GM23338 (cell line): Measurements from ENCODE around the gene KCNH5. TPM values are rescaled to one million over a fixed set of nuclear protein-coding genes. Genes with fewer than 3 reads are reported as not detected.

Source experiments
- ATAC-seq: fragments of 200-7000 bp; cut with Tn5 transposase; 3 replicates; pipeline ENCODE4 v1.9.1; 2020
- DNase-seq: peaks from one replicate; pipeline ENCODE4 v3.0.0-alpha.2; 2015; ENCODE audit warnings: low spot score
- H2AFZ ChIP-seq: fragments of 200-600 bp; sonication (generic); 2 replicates; pipeline ENCODE4 v1.8.0; 2016; ENCODE audit warnings: antibody characterized with exemption, mild to moderate bottlenecking, moderate library complexity
- H3F3A ChIP-seq: fragments of 200-600 bp; sonication (generic); replicated peaks from 2 replicates; pipeline ENCODE4 v1.8.0; 2017; ENCODE audit warnings: antibody characterized with exemption, mixed run types, low read depth
- H3K27ac ChIP-seq: fragments of 200-600 bp; sonication (generic); 2 replicates; pipeline ENCODE4 v1.6.1; 2016; ENCODE audit warnings: low read depth
- H3K27me3 ChIP-seq: fragments of 200-600 bp; sonication (generic); 2 replicates; pipeline ENCODE4 v1.8.0; 2016; ENCODE audit warnings: mild to moderate bottlenecking, mixed run types, moderate library complexity; ENCODE audit not compliant: insufficient read depth
- H3K36me3 ChIP-seq: fragments of 200-600 bp; sonication (generic); 2 replicates; pipeline ENCODE4 v1.8.0; 2016; ENCODE audit warnings: mild to moderate bottlenecking; ENCODE audit not compliant: insufficient read depth
- H3K4me1 ChIP-seq: fragments of 200-600 bp; sonication (generic); 2 replicates; pipeline ENCODE4 v1.8.0; 2016; ENCODE audit warnings: mild to moderate bottlenecking, moderate library complexity; ENCODE audit not compliant: insufficient read depth
- H3K4me2 ChIP-seq: fragments of 200-600 bp; sonication (generic); 2 replicates; pipeline ENCODE4 v1.7.1; 2017; ENCODE audit warnings: mixed run types
- H3K4me3 ChIP-seq: fragments of 200-600 bp; sonication (generic); 2 replicates; pipeline ENCODE4 v1.6.1; 2016; ENCODE audit warnings: mixed run types
- H3K79me2 ChIP-seq: fragments of 200-600 bp; sonication (generic); replicated peaks from 2 replicates; pipeline ENCODE4 v1.8.0; 2017; ENCODE audit warnings: mild to moderate bottlenecking; ENCODE audit not compliant: insufficient read depth
- H3K9me2 ChIP-seq: fragments of 200-600 bp; sonication (generic); 2 replicates; pipeline ENCODE4 v1.8.0; 2017; ENCODE audit not compliant: insufficient read depth
- H4K20me1 ChIP-seq: fragments of 200-600 bp; sonication (generic); replicated peaks from 2 replicates; pipeline ENCODE4 v1.8.0; 2017; ENCODE audit warnings: mild to moderate bottlenecking; ENCODE audit not compliant: insufficient read depth
- H3K27ac Mint-ChIP-seq: 2 replicates; pipeline ENCODE4 v1.8.0; 2020; ENCODE audit warnings: inconsistent platforms, mild to moderate bottlenecking, moderate library complexity, mixed read lengths
- H3K27me3 Mint-ChIP-seq: 3 replicates; pipeline ENCODE4 v1.8.0; 2022; ENCODE audit warnings: low read depth, mild to moderate bottlenecking, moderate library complexity, mixed read lengths, inconsistent platforms; ENCODE audit not compliant: insufficient read depth, poor library complexity
- H3K36me3 Mint-ChIP-seq: 3 replicates; pipeline ENCODE4 v1.8.0; 2021; ENCODE audit warnings: low read depth, mild to moderate bottlenecking, inconsistent platforms, moderate library complexity, mixed read lengths
- H3K4me1 Mint-ChIP-seq: 3 replicates; pipeline ENCODE4 v1.8.0; 2020; ENCODE audit warnings: mild to moderate bottlenecking, inconsistent platforms, mixed read lengths
- H3K4me3 Mint-ChIP-seq: 3 replicates; pipeline ENCODE4 v1.8.0; 2021; ENCODE audit warnings: moderate library complexity, mild to moderate bottlenecking, inconsistent platforms, mixed read lengths
- H3K9me3 Mint-ChIP-seq: 3 replicates; pipeline ENCODE4 v1.8.0; 2020; ENCODE audit warnings: moderate library complexity, mild to moderate bottlenecking, inconsistent platforms, mixed read lengths
- CREB1 ChIP-seq: fragments of 250-450 bp; sonication (Bioruptor Pico); IDR thresholded peaks from 2 replicates; pipeline ENCODE4 v1.5.0; 2020; ENCODE audit warnings: low read depth, mild to moderate bottlenecking, moderate library complexity
- CTCF ChIP-seq, 2 experiments: fragments of 200-600 bp in 1 of 2; sonication (generic) in 1 of 2; conservative IDR thresholded peaks; 2 replicates each; pipeline versions ENCODE4 v1.5.1 to v1.6.1; 2016 to 2017; ENCODE audit warnings: antibody characterized with exemption in 2 of 2, low read depth in 2 of 2, mild to moderate bottlenecking in 2 of 2, moderate library complexity in 1 of 2
- EZH2 ChIP-seq: fragments of 200-600 bp; sonication (generic); IDR thresholded peaks from one replicate; pipeline ENCODE4 v1.8.0; 2017; ENCODE audit warnings: antibody characterized with exemption, mild to moderate bottlenecking, low read depth; ENCODE audit not compliant: unreplicated experiment
- POLR2AphosphoS5 ChIP-seq: IDR thresholded peaks from 2 replicates; pipeline ENCODE4 v1.6.1; 2016; ENCODE audit warnings: antibody characterized with exemption, low read depth
- STAT1 ChIP-seq: IDR thresholded peaks from one replicate; pipeline ENCODE4 v1.6.1; 2016; ENCODE audit warnings: antibody characterized with exemption; ENCODE audit not compliant: unreplicated experiment
- ZNF331 ChIP-seq: fragments of 250-450 bp; sonication (Bioruptor Pico); IDR thresholded peaks from 2 replicates; pipeline ENCODE4 v1.5.0; 2020; ENCODE audit warnings: low read depth, mild to moderate bottlenecking, moderate library complexity
- polyA plus RNA-seq: library from polyadenylated mRNA; unstranded; fragments of >200 nt; fragmentation: Nextera tagmentation; extraction: Ambion mirVana; gene quantifications from 2 replicates; pipeline ENCODE4 v1.2.1, GENCODE V29; 2016
- total RNA-seq: library from RNA; depleted of rRNA; stranded (reverse); fragments of >200 nt; shearing (Covaris generic); gene quantifications from 2 replicates; pipeline ENCODE4 v1.2.3, GENCODE V29; 2014
- TF ChIP-seq, protein P1 (sequence below): IDR thresholded peaks from one replicate; pipeline ENCODE4 v1.6.1; 2018; ENCODE audit warnings: antibody characterized with exemption; ENCODE audit not compliant: unreplicated experiment
- TF ChIP-seq, protein P2 (sequence below): IDR thresholded peaks from 2 replicates; pipeline ENCODE4 v1.6.1; 2016; ENCODE audit warnings: antibody characterized with exemption
- TF ChIP-seq, protein P3 (sequence below): fragments of 250-450 bp; sonication (Bioruptor Pico); IDR thresholded peaks from 2 replicates; pipeline ENCODE4 v1.5.0; 2020; ENCODE audit warnings: mild to moderate bottlenecking, moderate library complexity

Gene KCNH5
- total and polyA plus RNA-seq, 2 experiments from 2014 or later, result 0.71 to 0.83 TPM

- H2AFZ ChIP-seq, result no peak overlapping the region
- H3K4me1 ChIP-seq, result no peaks in the 10 kb centered on the region
- no peak overlapping the region for H3K27ac ChIP-seq
- Mint-ChIP-seq H3K36me3 (0 out of 3 replicates have a peak, but pooled peaks cover 2% of the 10 kb centered on the region), H3K4me1 (no peaks in the 10 kb centered on the region), H3K27me3 (no peaks in the 10 kb centered on the region), H3K27ac (no peak overlapping the region), H3K9me3 (no peaks in the 10 kb centered on the region), H3K4me3 (no peak overlapping the region)
- H3K36me3 ChIP-seq, result no peaks in the 10 kb centered on the region
- H3K79me2 ChIP-seq, result no peaks in the 10 kb centered on the region
- no peak for ATAC-seq
- no peak overlapping the region for H3K4me3 ChIP-seq
- H3K4me2 ChIP-seq, result no peak overlapping the region
- no peaks in the 10 kb centered on the region for H3F3A ChIP-seq
- DNase-seq, result no peak
- no peaks in the 10 kb centered on the region for H4K20me1 ChIP-seq
- no peaks in the 10 kb centered on the region for H3K27me3 ChIP-seq
- no peaks in the 10 kb centered on the region; the same call in 1 of the 2 replicates for H3K9me2 ChIP-seq
- TF ChIP-seq ZNF331 (CRISPR knock-in tag), result no peak
- TF ChIP-seq, protein P1, sequence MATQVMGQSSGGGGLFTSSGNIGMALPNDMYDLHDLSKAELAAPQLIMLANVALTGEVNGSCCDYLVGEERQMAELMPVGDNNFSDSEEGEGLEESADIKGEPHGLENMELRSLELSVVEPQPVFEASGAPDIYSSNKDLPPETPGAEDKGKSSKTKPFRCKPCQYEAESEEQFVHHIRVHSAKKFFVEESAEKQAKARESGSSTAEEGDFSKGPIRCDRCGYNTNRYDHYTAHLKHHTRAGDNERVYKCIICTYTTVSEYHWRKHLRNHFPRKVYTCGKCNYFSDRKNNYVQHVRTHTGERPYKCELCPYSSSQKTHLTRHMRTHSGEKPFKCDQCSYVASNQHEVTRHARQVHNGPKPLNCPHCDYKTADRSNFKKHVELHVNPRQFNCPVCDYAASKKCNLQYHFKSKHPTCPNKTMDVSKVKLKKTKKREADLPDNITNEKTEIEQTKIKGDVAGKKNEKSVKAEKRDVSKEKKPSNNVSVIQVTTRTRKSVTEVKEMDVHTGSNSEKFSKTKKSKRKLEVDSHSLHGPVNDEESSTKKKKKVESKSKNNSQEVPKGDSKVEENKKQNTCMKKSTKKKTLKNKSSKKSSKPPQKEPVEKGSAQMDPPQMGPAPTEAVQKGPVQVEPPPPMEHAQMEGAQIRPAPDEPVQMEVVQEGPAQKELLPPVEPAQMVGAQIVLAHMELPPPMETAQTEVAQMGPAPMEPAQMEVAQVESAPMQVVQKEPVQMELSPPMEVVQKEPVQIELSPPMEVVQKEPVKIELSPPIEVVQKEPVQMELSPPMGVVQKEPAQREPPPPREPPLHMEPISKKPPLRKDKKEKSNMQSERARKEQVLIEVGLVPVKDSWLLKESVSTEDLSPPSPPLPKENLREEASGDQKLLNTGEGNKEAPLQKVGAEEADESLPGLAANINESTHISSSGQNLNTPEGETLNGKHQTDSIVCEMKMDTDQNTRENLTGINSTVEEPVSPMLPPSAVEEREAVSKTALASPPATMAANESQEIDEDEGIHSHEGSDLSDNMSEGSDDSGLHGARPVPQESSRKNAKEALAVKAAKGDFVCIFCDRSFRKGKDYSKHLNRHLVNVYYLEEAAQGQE, result no peak
- no peak for TF ChIP-seq CREB1 (CRISPR knock-in tag)
- TF ChIP-seq STAT1, result no peak
- TF ChIP-seq, protein P2, sequence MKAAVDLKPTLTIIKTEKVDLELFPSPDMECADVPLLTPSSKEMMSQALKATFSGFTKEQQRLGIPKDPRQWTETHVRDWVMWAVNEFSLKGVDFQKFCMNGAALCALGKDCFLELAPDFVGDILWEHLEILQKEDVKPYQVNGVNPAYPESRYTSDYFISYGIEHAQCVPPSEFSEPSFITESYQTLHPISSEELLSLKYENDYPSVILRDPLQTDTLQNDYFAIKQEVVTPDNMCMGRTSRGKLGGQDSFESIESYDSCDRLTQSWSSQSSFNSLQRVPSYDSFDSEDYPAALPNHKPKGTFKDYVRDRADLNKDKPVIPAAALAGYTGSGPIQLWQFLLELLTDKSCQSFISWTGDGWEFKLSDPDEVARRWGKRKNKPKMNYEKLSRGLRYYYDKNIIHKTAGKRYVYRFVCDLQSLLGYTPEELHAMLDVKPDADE, result no peak
- no peak for TF ChIP-seq CTCF (conservative IDR thresholded peaks at IDR 0.05; ENCODE audit: low read depth in 2 of 2)
These were observed 98.0 kb downstream of the KCNH5 start for GRCh38 chr14:62947301-62947700.

GRCh38 chr14:62946221-62946620 lies 99.0 kb downstream of the KCNH5 start:
- H3K27ac ChIP-seq, result no peak overlapping the region
- Mint-ChIP-seq H3K27me3 (no peaks in the 10 kb centered on the region), H3K4me3 (no peak overlapping the region), H3K9me3 (no peaks in the 10 kb centered on the region), H3K27ac (no peak overlapping the region), H3K36me3 (0 out of 3 replicates have a peak, but pooled peaks cover 2% of the 10 kb centered on the region), H3K4me1 (no peaks in the 10 kb centered on the region)
- H3K9me2 ChIP-seq, result no peaks in the 10 kb centered on the region; the same call in 1 of the 2 replicates
- H4K20me1 ChIP-seq, result no peaks in the 10 kb centered on the region
- no peaks in the 10 kb centered on the region for H3K36me3 ChIP-seq
- no peaks in the 10 kb centered on the region for H3K79me2 ChIP-seq
- no peaks in the 10 kb centered on the region for H3F3A ChIP-seq
- ATAC-seq (no peak), DNase-seq (no peak)
- 0 out of 2 replicates have a peak, but pooled peaks cover 4% of the 10 kb centered on the region for H3K4me1 ChIP-seq
- no peak overlapping the region for H3K4me3 ChIP-seq
- H3K4me2 ChIP-seq, result no peak overlapping the region
- H3K27me3 ChIP-seq, result no peaks in the 10 kb centered on the region
- H2AFZ ChIP-seq, result no peak overlapping the region
- TF ChIP-seq ZNF331 (CRISPR knock-in tag) (no peak), EZH2 (no peak), POLR2AphosphoS5 (no peak), STAT1 (no peak)
- TF ChIP-seq, protein P3, sequence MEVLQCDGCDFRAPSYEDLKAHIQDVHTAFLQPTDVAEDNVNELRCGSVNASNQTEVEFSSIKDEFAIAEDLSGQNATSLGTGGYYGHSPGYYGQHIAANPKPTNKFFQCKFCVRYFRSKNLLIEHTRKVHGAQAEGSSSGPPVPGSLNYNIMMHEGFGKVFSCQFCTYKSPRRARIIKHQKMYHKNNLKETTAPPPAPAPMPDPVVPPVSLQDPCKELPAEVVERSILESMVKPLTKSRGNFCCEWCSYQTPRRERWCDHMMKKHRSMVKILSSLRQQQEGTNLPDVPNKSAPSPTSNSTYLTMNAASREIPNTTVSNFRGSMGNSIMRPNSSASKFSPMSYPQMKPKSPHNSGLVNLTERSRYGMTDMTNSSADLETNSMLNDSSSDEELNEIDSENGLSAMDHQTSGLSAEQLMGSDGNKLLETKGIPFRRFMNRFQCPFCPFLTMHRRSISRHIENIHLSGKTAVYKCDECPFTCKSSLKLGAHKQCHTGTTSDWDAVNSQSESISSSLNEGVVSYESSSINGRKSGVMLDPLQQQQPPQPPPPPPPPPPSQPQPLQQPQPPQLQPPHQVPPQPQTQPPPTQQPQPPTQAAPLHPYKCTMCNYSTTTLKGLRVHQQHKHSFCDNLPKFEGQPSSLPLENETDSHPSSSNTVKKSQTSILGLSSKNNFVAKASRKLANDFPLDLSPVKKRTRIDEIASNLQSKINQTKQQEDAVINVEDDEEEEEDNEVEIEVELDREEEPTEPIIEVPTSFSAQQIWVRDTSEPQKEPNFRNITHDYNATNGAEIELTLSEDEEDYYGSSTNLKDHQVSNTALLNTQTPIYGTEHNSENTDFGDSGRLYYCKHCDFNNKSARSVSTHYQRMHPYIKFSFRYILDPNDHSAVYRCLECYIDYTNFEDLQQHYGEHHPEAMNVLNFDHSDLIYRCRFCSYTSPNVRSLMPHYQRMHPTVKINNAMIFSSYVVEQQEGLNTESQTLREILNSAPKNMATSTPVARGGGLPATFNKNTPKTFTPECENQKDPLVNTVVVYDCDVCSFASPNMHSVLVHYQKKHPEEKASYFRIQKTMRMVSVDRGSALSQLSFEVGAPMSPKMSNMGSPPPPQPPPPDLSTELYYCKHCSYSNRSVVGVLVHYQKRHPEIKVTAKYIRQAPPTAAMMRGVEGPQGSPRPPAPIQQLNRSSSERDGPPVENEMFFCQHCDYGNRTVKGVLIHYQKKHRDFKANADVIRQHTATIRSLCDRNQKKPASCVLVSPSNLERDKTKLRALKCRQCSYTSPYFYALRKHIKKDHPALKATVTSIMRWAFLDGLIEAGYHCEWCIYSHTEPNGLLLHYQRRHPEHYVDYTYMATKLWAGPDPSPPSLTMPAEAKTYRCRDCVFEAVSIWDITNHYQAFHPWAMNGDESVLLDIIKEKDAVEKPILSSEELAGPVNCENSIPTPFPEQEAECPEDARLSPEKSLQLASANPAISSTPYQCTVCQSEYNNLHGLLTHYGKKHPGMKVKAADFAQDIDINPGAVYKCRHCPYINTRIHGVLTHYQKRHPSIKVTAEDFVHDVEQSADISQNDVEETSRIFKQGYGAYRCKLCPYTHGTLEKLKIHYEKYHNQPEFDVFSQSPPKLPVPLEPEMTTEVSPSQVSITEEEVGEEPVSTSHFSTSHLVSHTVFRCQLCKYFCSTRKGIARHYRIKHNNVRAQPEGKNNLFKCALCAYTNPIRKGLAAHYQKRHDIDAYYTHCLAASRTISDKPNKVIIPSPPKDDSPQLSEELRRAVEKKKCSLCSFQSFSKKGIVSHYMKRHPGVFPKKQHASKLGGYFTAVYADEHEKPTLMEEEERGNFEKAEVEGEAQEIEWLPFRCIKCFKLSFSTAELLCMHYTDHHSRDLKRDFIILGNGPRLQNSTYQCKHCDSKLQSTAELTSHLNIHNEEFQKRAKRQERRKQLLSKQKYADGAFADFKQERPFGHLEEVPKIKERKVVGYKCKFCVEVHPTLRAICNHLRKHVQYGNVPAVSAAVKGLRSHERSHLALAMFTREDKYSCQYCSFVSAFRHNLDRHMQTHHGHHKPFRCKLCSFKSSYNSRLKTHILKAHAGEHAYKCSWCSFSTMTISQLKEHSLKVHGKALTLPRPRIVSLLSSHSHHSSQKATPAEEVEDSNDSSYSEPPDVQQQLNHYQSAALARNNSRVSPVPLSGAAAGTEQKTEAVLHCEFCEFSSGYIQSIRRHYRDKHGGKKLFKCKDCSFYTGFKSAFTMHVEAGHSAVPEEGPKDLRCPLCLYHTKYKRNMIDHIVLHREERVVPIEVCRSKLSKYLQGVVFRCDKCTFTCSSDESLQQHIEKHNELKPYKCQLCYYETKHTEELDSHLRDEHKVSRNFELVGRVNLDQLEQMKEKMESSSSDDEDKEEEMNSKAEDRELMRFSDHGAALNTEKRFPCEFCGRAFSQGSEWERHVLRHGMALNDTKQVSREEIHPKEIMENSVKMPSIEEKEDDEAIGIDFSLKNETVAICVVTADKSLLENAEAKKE (CRISPR knock-in tag), result no peak
